Large intestine (tissue), 3 donors: Measurements from ENCODE around the gene THSD4. TPM values are rescaled to one million over a fixed set of nuclear protein-coding genes. Genes with fewer than 3 reads are reported as not detected.
A peak's percentile ranks its signal among the peaks of the same experiment; 100 is the strongest.

Source experiments
- DNase-seq, 2 donors: peaks; one replicate each; pipeline versions ENCODE4 v3.0.0 to v3.0.0-alpha.2; 2013
- H3K27ac ChIP-seq: one replicate; pipeline ENCODE4 v1.5.1; 2013; ENCODE audit warnings: low read length
- H3K27me3 ChIP-seq: 2 replicates; pipeline ENCODE4 v1.6.1; 2013; ENCODE audit warnings: low read length; ENCODE audit not compliant: control insufficient read depth, insufficient read depth
- H3K36me3 ChIP-seq: 2 replicates; pipeline ENCODE4 v1.6.1; 2013; ENCODE audit warnings: low read length; ENCODE audit not compliant: control insufficient read depth, insufficient read depth
- H3K4me1 ChIP-seq: one replicate; pipeline ENCODE4 v1.6.1; 2013; ENCODE audit warnings: low read length; ENCODE audit not compliant: control insufficient read depth, insufficient read depth
- H3K4me3 ChIP-seq: one replicate; pipeline ENCODE4 v1.5.1; 2013; ENCODE audit warnings: low read length
- H3K9me3 ChIP-seq: one replicate; pipeline ENCODE4 v1.6.1; 2013; ENCODE audit warnings: mild to moderate bottlenecking, low read depth, low read length, moderate library complexity; ENCODE audit not compliant: control insufficient read depth
- WGBS: methylation state at CpG from one replicate; pipeline ENCODE4 v1.1.5; 2013; ENCODE audit warnings: low lambda C conversion rate; ENCODE audit not compliant: insufficient coverage; 5-methylcytosine and 5-hydroxymethylcytosine counted together
- polyA plus RNA-seq: library from polyadenylated mRNA; unstranded; fragments of 120-200 nt; gene quantifications from one replicate; pipeline ENCODE4 v1.2.1, GENCODE V29; 2013

Gene THSD4
- polyA plus RNA-seq, 1 donor: 17.5 TPM

DNA sequence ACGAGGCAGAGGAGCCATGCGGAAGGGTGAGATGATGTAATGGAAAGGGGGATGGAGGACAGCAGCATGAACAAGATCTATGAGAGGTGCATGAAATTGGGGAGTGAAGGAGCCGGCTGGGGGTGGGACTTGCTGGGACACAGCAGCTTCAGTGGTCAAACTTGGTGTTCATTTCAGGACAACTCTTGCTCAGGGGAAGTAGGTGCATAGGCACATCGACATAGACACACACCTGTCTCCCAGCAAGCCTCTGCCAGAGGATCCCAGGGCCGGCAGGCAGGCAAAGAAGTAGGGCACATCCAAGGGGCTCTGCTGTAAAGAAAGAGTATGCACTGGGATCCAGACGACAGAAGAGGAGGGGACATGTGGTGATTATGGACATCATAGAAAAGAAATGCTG lies 582.0 kb downstream of the THSD4 start:
- Histone ChIP-seq H3K9me3 (no peaks in the 10 kb centered on the region), H3K4me1 (peaks cover 4% of the 10 kb centered on the region), H3K36me3 (no peaks in the 10 kb centered on the region), H3K27ac (no peak overlapping the region), H3K27me3 (no peaks in the 10 kb centered on the region), H3K4me3 (no peak overlapping the region)
- no peak for DNase-seq
- WGBS: 96% methylated on average over 4 of the region's 6 CpGs

GRCh38 chr15:71698030-71698429 lies 582.8 kb downstream of the THSD4 start:
- WGBS: 43% methylated on average over 1 of the region's 3 CpGs
- Histone ChIP-seq H3K36me3 (no peaks in the 10 kb centered on the region), H3K27me3 (no peaks in the 10 kb centered on the region), H3K4me1 (peaks cover 4% of the 10 kb centered on the region), H3K4me3 (no peak overlapping the region), H3K27ac (no peak overlapping the region), H3K9me3 (no peaks in the 10 kb centered on the region)
- peak in 1 of 2 donors; percentile 29 for DNase-seq

DNA sequence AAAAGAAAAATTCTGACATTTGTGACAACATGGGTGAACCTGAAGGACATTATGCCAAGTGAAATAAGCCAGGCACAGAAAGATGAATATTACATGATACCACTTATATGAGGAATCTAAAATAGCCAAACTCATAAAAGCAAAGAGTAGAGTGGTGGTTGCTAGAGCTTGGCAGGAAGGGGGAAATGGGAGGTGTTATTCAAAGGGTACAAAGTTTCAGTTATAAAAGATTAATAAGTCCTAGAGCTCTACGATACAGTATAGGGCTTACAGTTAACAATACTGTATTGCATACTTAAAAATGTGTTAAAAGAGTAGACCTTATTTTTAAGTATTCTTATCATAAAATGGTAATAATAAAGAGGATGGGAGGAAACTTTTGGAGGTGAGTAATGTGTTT lies 583.5 kb downstream of the THSD4 start:
- H3K36me3 ChIP-seq: no peaks in the 10 kb centered on the region
- no peaks in the 10 kb centered on the region for H3K9me3 ChIP-seq
- WGBS: 50% methylated on average over 1 of the region's 1 CpG
- H3K4me3 ChIP-seq: no peak overlapping the region
- peak in 1 of 2 donors; percentile 53 for DNase-seq
- no peaks in the 10 kb centered on the region for H3K27me3 ChIP-seq
- H3K27ac ChIP-seq: no peak overlapping the region
- peaks cover 4% of the 10 kb centered on the region for H3K4me1 ChIP-seq

GRCh38 chr15:71699977-71700376 lies 584.7 kb downstream of the THSD4 start:
- no peak for DNase-seq
- H3K4me1 ChIP-seq: peaks cover 4% of the 10 kb centered on the region
- no peaks in the 10 kb centered on the region for H3K36me3 ChIP-seq
- no peak overlapping the region for H3K4me3 ChIP-seq
- no peaks in the 10 kb centered on the region for H3K27me3 ChIP-seq
- 100% methylated on average over 1 of the region's 1 CpG for WGBS
- no peak overlapping the region for H3K27ac ChIP-seq
- H3K9me3 ChIP-seq: no peaks in the 10 kb centered on the region

DNA sequence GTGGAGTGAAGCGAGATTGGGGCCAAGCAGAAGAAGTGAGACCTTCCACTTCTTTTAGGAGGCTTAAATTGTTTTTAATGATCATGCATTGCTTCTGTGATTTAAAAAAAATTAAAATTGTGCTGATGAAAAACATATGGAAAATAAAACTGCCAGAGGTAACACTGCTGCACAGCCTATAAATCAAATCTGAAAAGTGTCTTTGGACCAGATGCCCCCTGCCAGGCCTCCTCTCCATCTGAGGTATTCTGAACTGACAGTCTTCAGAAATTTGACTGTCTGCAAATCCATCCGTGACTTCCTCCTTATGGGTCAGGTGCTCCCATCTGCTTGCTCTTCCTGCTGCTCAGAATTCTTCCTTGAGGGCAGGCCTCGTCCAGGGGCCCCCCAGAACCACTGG lies 586.5 kb downstream of the THSD4 start:
- Histone ChIP-seq H3K27ac (no peak overlapping the region), H3K4me1 (peaks cover 4% of the 10 kb centered on the region), H3K4me3 (no peak overlapping the region), H3K9me3 (no peaks in the 10 kb centered on the region), H3K27me3 (no peaks in the 10 kb centered on the region), H3K36me3 (no peaks in the 10 kb centered on the region)
- no CpG with 5 or more reads among the region's 3 CpGs for WGBS
- no peak for DNase-seq

DNA sequence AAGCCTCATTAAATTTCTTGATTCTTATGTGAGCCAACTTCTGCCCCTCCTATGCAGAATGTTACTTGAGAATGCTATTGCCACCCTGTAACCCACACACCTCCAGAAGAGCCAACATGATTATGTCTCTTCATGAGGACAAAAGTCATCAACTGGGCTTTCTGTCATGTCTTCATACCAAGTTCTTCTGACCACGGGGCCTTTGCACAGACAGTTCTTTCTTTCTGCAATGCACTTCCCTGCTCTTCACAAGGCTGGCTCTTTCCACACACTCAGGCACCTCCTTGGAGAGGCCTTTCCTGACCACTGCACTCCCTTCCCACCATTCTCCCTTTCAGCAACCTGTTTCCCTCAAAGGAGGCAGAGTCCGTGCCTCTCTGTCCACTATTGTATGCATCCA lies 587.2 kb downstream of the THSD4 start:
- 100% methylated on average over 1 of the region's 2 CpGs for WGBS
- no peak overlapping the region for H3K4me3 ChIP-seq
- H3K4me1 ChIP-seq: peaks cover 4% of the 10 kb centered on the region

DNA sequence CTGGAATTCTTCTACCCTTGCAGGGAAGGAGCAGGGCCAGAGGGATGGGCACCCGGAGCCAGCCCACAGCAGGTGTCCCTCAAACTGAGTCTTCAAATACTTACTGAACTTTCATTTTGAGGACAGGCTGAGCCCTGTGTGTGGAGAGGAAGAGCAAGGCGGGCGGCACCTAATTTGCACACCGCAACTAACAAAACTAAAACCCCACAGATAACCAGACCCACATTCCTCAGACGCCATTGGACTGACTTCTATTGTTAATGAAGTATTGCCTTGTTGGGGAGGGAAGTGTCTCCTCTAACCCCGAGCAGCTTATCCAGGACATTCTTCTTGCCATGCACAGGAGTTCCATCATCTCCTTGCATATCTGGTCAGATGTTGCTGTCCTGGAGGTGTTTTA lies 589.9 kb downstream of the THSD4 start:
- H3K36me3 ChIP-seq: no peaks in the 10 kb centered on the region
- H3K27ac ChIP-seq: no peak overlapping the region
- no CpG with 5 or more reads among the region's 6 CpGs for WGBS
- no peak overlapping the region for H3K4me3 ChIP-seq
- no peaks in the 10 kb centered on the region for H3K27me3 ChIP-seq
- no peak for DNase-seq
- no peaks in the 10 kb centered on the region for H3K9me3 ChIP-seq
- peaks cover 6% of the 10 kb centered on the region for H3K4me1 ChIP-seq

More for the DNA sequence above, 587.2 kb downstream of the THSD4 start:
- H3K27ac ChIP-seq: no peak overlapping the region
- H3K36me3 ChIP-seq: no peaks in the 10 kb centered on the region
- no peak for DNase-seq
- no peaks in the 10 kb centered on the region for H3K27me3 ChIP-seq
- no peaks in the 10 kb centered on the region for H3K9me3 ChIP-seq

GRCh38 chr15:71706461-71707229 lies 591.4 kb downstream of the THSD4 start:
- Histone ChIP-seq H3K4me3 (no peak overlapping the region), H3K36me3 (no peaks in the 10 kb centered on the region), H3K4me1 (peaks cover 6% of the 10 kb centered on the region), H3K9me3 (no peaks in the 10 kb centered on the region), H3K27me3 (no peaks in the 10 kb centered on the region), H3K27ac (no peak overlapping the region)
- no peak for DNase-seq
- WGBS: 85% methylated on average over 6 of the region's 9 CpGs

DNA sequence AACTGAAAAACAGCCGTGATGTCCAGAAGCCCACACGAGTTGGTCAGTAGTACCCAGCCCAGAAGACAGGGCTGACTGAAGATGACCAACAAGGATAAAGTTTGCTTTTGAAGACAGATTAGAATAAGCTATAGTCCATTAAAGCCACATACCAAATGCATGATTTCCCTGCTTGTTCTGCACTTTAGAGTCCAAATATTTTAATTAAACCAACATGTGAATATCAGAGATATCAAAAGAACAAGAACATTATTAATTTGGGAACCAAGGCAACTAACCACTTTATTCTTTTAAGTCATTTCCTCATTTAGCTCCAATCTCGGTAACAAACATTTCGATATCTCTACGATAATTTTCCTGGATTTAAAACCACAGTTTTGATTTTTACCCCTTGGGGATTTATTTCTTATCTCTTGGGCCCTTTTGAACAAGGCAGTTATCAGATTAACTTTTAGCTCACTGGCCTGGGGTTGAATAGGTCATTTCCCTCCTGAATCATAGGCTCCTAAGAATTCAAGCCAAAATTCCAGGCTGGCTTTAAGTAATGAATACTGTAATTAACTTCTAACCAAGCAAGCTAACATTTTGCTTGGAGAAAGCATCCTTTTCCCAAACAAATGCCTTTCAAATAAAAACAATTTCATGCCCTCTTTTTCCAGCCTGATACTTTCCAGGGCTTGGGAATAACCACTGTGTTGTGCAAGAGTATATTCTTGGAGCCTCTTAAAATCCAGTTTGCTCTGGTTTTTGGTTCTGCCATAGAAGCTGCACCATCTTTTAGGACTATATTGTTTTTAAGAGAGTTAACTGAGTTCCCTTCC lies 592.2 kb downstream of the THSD4 start:
- WGBS: 79% methylated on average over 3 of the region's 5 CpGs

DNA sequence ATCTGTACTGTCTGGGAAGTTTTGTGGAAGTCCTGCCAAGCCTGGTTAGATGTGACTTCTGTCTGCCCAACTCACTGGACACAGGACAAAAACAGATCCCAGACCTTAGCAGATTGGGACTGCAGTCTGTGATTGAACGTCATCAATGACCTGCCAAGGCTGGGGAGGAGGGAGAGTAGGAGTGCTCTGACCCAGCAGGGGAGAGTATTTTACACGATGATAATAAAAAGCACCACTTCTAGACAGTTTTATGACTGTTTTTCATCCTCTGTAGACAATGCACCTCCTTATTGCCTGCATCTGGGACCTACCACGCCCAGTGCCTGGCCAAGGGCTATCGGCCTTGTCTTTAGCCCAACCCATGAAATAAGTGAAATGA lies 592.8 kb downstream of the THSD4 start:
- Histone ChIP-seq H3K36me3 (no peaks in the 10 kb centered on the region), H3K27me3 (no peaks in the 10 kb centered on the region), H3K27ac (no peak overlapping the region), H3K9me3 (no peaks in the 10 kb centered on the region), H3K4me3 (no peak overlapping the region), H3K4me1 (peaks cover 6% of the 10 kb centered on the region)
- WGBS: no CpG with 5 or more reads among the region's 4 CpGs
- no peak for DNase-seq

More for the DNA sequence above, 592.2 kb downstream of the THSD4 start:
- peak in 1 of 2 donors; percentile 9 for DNase-seq
- Histone ChIP-seq H3K9me3 (no peaks in the 10 kb centered on the region), H3K27me3 (no peaks in the 10 kb centered on the region), H3K4me3 (no peak overlapping the region), H3K4me1 (peaks cover 6% of the 10 kb centered on the region), H3K27ac (no peak overlapping the region), H3K36me3 (no peaks in the 10 kb centered on the region)
